NCI-H128 (cell line): Measurements from ENCODE around the gene RMND1.
"Not testable (repeated sequence)": the region's sequence is repeated elsewhere in the genome, so short reads cannot be mapped to it uniquely, and the experiment has no call there.

ENCODE experiments used
- DNase-seq: peaks from one replicate; lab custom pipeline; 2025; ENCODE audit not compliant: unreplicated experiment; lab: John Stamatoyannopoulos, UW

Gene RMND1

GRCh38 chr6:151455751-151456398 lies 3.9 kb upstream of the RMND1 start:
- not testable (repeated sequence) for DNase-seq

DNA sequence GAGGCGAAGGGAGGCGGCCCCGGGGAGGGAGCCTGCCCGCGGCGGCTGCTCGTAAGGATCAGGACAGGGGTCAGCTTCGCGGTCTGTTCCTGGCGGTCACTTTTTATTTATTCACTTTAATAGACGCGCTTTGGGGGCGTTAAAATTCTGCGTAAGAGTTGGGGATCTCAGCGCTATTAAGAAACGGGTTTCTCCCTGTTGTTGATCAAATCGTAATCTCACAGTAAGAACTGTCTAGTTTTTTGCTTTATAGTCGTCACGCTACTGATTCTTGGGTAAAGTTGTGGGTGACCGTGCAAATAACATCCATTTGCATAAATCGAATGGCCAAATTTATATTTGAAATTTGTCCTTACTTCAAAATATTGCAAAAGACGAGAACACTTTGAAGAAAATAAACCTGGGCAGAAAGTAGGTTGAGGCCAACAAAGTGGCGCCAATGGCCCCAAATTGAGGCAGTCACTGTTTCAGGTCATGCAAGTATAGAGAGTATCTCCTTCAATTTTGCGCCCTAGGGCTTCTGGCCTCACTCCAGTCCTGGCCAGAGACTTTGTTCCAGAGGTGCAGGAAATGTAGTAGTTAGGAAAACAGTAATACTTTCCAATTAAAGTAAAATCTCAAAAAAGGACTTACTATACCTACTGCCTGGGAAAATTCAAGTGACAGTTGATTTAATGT lies 963 bp upstream of the RMND1 start:
- no peak for DNase-seq

DNA sequence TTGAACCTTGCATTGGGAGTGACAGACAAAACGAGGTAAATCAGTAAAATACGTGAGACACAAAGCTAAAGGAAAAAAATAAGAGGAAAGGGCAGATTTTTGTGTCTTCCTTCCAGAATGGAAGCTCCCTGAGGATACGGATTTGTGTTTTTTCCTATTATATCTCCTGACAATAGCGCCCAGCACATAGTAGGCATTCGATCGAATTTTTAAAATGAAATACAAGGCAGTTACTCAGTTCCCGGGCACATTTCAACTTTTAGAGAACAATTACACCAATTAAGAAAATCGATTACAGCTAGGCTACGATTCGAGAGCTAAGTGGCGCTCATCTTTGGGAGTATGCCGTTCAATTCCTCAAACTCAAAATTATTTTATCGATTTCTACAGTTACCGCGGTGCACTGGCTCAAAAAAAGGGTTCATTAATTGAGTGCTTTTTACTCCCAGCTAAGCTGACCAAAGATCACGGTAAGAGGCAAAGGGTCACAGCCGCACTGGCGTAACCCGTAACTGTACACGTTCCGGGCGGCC lies 443 bp downstream of the RMND1 start:
- DNase-seq = no peak

- not testable (repeated sequence) for DNase-seq
These were observed 998 bp downstream of the RMND1 start for GRCh38 chr6:151450928-151451327.

- DNase-seq = no peak
These were observed 3.3 kb downstream of the RMND1 start for GRCh38 chr6:151448623-151449022.

- DNase-seq = no peak
These were observed 4.7 kb downstream of the RMND1 start for GRCh38 chr6:151447237-151447636.

GRCh38 chr6:151445482-151445881 lies 6.4 kb downstream of the RMND1 start:
- DNase-seq = no peak

DNA sequence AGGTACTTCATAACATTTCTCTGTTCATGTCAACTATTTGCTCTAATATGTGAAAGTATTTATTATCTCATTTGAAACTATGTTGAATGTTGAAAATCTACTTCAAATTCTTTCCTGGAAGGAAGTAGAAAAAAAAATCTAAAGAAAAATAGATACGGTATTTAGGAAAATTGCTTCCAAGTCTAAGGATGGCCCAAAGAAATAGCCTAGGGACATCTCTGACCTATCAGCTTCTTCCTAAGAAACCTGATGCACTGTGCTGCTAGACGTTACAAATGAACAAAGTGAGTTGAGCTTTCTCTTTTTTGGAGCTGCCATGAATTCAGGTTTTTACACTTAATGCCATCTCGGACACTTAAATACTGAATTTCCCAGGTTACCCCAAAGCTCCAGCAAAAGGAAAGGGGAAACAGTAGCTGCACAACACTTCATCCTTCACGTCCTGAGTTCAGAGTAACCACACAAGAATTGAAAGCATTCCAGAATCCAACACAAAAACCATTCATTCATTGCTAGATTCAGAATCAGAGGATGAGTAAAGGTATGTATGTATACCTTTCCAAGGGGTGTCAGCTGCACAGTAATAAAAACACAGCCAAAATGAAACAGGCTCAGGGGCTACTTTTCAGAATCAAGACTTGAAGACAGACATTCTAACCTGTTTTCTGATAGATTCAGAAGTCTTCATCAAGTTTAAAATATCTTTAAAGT lies 7.9 kb downstream of the RMND1 start:
- no peak for DNase-seq

- no peak for DNase-seq
These were observed 8.5 kb downstream of the RMND1 start for GRCh38 chr6:151443454-151443853.

- no peak for DNase-seq
These were observed 9.6 kb downstream of the RMND1 start for GRCh38 chr6:151442371-151442770.

DNA sequence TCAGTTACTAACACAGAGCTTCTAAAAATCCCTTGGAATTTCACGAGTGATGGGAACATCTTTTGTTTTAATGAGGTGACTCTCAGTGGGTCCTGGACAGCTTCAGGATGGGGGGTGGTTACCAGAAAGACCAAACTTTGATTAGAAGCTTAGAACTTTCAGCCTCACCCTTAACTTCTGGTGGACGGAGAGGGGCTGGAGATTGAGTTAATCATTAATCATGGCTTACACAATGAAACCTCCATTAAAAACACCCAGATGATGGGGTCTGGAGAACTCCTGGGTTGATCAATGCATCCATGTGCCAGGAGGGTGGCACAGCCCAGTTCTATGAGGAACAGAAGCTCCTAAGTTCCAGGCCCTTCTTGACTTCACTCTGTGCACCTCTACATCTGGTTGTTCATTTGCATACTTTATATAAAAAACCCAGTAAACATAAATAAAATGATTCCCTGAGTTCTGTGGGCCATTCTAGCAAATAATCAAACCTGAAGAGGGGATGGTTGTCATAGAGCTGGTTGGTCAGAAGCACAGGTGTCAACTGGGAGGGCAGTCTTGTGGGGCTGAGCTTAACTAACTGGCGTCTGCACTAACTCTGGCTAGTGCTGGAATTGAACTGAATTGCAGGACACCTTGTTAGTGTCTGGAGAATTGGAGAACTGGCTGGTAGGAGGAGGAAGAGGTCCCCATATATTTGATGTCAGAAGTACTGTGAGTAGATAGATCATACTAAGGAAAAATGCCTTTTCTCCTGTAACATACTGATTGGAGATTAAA lies 10.3 kb downstream of the RMND1 start:
- no peak for DNase-seq

DNA sequence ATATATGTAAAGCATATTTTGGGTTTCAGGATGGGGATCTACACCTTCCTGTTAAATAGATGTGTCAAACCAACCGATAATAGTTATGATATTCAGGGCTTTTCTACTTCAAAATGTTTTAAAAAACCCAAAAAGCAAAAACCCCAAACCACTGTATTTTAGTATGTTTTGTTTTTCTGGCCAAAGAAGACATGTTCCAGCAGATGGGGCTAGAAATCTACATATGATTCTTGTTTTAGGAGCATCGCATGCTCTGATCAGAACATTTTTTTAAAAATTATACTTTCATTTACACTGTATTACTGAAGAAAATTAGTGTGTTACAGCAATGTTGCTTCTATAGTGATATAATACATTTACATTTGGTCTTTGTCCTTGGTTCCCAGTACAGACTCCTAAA lies 11.0 kb downstream of the RMND1 start:
- DNase-seq = no peak

DNA sequence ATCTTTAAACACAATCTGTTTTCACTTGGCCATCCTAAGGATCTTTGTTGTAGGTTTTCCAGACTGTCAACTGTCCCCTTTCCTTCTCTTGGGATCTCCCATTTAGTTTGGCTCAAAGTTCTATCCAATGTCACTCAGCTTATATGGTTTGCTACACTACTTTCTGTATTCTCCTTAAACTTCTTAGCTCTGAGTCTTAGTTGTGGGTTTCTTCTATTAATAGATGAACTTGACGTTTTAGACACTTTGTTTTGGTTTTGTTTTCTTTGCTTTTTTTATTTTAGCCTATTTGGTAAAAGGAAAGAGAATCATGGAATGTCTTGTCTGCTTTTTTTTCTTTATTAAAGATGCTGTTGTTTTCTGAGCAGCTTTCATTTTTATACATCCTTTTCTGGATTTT lies 11.4 kb downstream of the RMND1 start:
- DNase-seq = no peak

- DNase-seq = no peak
These were observed 14.5 kb downstream of the RMND1 start for GRCh38 chr6:151437401-151437800.

DNA sequence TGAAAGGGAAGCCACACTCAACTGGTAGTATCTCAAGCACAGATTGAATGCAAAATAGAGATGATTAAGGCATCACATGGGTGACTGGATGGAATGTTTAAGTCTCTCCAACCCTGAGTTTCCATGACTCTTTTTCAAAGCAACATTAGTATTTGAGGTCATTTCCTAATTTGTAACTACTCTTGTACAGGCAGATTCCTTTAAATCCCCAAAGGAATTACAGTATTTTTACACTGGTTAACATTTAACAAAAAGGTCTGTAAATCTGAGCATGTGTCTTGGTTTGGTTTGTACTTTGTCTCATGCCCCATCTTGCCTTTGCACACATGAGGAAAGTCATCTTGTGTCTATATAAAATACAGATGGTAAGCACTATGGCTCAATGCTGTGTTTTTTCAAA lies 15.1 kb downstream of the RMND1 start:
- DNase-seq = no peak

DNA sequence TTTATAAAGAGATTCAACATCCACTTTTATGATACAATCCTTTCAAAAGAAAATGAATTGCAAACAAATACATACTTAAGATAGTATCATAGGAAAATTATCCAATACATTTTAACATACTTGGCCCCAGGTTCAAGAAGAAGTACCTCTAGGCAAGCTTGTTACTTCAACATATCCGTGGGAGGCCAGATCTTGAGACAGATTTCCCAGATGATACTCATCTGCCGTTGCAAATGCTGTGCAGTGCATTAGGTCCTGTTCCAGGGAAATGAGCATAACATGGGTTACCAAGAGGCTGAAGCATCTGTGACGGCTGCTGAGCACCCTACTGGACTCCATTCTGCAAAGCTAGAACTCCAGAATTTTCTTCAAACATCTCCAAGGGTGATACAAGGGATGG lies 15.6 kb downstream of the RMND1 start:
- DNase-seq = no peak

- DNase-seq = no peak
These were observed 17.6 kb downstream of the RMND1 start for GRCh38 chr6:151434369-151434768.

- no peak for DNase-seq
These were observed 19.3 kb downstream of the RMND1 start for GRCh38 chr6:151432651-151433050.

DNA sequence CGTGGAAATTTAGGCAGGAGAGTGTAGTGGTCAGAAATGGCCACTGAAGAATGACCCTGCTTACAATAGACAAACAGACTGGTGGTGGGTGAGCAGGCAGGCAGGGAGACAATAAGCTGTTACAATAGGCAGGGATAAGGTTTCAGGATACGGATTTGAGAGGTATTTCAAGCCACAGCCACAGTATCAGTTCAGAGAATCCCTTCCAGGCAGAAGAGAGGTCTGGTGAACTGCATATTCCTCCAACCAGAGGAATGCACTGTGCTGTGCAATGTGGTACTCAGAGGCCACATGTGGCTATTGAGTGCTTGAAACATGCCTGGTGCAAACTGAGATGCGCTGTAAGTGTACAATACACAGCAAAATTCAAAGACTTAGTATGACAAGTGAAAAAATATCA lies 20.6 kb downstream of the RMND1 start:
- DNase-seq = no peak

DNA sequence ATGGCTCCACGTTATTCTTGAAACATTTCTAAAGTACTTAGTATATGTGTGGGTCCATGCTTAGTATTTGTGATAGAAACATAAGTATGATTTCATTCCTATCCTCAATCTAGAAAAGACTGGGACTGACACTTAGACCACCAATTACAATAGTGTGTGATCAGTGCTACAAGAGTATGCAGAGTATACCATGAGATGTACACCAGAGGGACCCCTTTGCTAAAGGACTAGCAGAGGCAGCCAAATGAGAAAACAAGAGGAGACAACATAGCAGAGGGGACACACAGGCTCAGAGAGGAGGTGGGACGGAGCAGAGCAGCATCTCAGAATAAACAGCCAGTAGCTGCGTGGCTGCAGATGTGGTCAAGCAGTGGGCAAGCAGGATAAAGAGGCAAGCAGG lies 21.0 kb downstream of the RMND1 start:
- no peak for DNase-seq

GRCh38 chr6:151428093-151428735 lies 23.7 kb downstream of the RMND1 start:
- no peak for DNase-seq
